IPS-18c (cell line): ENCODE data around the gene SLC34A3.

Source experiments
- H3K4me3 ChIP-seq: 2 replicates; pipeline ENCODE4 v1.7.0; 2013; ENCODE audit warnings: low read depth, mild to moderate bottlenecking, low read length, moderate library complexity; ENCODE audit not compliant: insufficient read depth
- H3K9me3 ChIP-seq: one replicate; pipeline ENCODE4 v1.6.1; 2013; ENCODE audit warnings: mild to moderate bottlenecking, low read length, moderate library complexity; ENCODE audit not compliant: control insufficient read depth, insufficient read depth

Gene SLC34A3

GRCh38 chr9:137192859-137193258 lies 37.8 kb upstream of the SLC34A3 start:
- H3K4me3 ChIP-seq = no peak overlapping the region
- H3K9me3 ChIP-seq = peaks cover 2% of the 10 kb centered on the region

GRCh38 chr9:137193771-137194170 lies 36.9 kb upstream of the SLC34A3 start:
- Histone ChIP-seq H3K9me3 (peaks cover 2% of the 10 kb centered on the region), H3K4me3 (no peak overlapping the region)

DNA sequence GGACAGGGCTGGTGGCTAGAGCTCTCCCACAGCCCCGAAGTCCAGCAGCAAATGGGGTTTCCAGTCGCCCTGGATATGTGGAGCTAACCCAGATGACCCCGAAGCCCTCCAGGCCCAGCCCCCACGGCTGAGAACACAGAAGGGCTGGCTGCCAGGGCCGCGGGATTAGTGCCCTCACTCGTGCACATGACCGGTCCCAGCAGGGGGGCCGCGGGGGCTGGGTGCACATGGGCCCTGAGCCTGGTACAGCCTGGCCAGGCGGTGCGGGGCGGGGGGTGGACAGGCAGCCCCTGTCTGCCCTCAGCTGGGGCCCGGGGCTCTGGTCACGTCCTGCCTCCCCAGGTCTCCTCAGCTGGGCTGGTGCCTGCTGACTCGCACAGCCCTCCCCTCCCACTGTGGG lies 36.3 kb upstream of the SLC34A3 start:
- Histone ChIP-seq H3K4me3 (no peak overlapping the region; the same call in 1 of the 2 replicates), H3K9me3 (peaks cover under 1% of the 10 kb centered on the region)

DNA sequence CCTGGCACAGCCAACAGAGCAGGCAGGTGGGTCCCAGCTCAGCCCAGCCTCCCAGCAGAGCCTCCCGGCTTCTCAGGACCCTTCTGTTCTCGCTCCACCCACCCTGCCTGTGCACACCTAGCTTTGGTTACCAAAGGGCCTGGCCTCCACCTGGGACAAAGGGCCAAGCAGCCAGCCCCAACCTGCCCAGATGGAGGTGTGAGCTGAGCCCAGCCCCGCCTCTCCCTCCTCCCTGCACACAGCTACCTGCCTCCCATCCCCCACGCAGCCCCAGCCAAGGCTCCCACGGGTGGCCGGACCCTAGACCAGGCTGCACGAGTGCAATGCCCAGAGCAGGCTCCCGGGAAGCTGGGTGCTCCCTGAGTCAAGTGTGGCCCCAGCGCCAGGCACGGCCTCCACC lies 35.8 kb upstream of the SLC34A3 start:
- H3K4me3 ChIP-seq = no peak overlapping the region
- no peaks in the 10 kb centered on the region for H3K9me3 ChIP-seq

- Histone ChIP-seq H3K9me3 (no peaks in the 10 kb centered on the region), H3K4me3 (no peak overlapping the region)
These were observed 35.0 kb upstream of the SLC34A3 start for GRCh38 chr9:137195525-137196220.

DNA sequence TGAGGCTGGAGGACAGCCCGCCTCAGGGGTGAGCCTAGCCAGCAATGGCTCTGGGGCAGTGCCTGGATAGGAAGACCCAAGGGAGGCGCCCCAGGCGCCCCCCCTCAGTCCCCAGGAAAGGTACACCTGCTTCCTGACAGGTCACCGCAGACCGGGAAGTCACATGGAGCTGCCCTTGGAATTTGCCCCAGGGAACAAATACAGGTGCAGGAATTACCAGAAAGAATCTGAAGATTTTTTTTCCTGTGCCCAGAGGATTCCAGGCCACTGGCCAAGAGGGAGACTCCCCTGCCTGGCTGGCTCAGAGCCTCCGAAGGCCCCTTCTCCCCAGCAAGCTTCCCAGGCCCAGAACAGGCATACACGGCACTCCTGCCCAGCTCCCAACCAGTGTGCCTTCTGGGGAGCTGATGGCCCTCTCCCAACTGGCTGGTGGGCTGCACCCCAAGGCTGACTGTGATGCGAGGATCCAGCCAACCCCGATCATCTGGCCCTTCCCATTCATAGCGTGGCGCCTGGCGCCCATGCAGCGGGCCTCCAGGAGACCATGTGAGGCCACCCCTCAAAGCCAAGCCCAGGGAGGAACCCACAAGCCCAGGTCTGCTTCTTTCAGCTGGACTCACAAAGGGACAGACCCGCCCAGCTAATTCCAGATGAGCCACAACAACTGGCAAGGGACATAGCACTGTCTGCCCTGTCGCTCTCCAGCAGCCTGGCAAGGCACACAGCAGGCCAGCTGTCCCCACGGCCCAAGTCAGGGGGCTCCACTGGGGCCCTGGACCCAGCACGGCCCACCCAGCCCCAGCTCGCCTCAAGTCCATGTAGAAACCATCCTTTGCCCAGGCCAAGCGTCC lies 32.4 kb upstream of the SLC34A3 start:
- no peak overlapping the region; the same call in 1 of the 2 replicates for H3K4me3 ChIP-seq
- H3K9me3 ChIP-seq = no peaks in the 10 kb centered on the region

DNA sequence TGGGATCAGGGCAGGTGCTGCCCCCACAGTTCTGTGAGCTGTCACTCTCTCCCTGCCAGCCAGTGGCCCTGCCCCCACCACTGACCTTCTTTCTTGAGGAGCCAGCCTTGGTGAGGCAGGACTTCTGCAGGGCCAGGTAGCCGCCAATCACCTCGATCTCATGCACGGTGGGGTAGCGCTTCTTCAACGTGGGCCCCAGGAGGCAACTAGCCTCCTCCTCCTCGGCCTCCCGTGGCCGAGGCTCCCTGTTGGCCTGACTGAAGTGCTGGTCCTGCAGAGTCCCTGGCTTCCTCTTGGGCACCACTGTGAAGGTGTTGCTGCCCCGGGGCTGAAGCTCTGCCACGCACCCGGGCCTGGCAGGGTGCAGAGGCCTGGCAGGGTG lies 31.8 kb upstream of the SLC34A3 start:
- Histone ChIP-seq H3K4me3 (no peak overlapping the region; the same call in 1 of the 2 replicates), H3K9me3 (no peaks in the 10 kb centered on the region)

- no peaks in the 10 kb centered on the region for H3K9me3 ChIP-seq
- H3K4me3 ChIP-seq = peak overlapping the region; percentile 40
These were observed 31.1 kb upstream of the SLC34A3 start for GRCh38 chr9:137199411-137200121.

GRCh38 chr9:137200311-137201204 lies 30.1 kb upstream of the SLC34A3 start, which contains the start of gene TPRN:
Gene TPRN (minus strand): TSS chr9:137200741. CDS start chr9:137200711, 30 bp downstream.
- peak within 1 kb of the TSS; percentile 84 for H3K4me3 ChIP-seq
- no peaks in the 10 kb centered on the region for H3K9me3 ChIP-seq

DNA sequence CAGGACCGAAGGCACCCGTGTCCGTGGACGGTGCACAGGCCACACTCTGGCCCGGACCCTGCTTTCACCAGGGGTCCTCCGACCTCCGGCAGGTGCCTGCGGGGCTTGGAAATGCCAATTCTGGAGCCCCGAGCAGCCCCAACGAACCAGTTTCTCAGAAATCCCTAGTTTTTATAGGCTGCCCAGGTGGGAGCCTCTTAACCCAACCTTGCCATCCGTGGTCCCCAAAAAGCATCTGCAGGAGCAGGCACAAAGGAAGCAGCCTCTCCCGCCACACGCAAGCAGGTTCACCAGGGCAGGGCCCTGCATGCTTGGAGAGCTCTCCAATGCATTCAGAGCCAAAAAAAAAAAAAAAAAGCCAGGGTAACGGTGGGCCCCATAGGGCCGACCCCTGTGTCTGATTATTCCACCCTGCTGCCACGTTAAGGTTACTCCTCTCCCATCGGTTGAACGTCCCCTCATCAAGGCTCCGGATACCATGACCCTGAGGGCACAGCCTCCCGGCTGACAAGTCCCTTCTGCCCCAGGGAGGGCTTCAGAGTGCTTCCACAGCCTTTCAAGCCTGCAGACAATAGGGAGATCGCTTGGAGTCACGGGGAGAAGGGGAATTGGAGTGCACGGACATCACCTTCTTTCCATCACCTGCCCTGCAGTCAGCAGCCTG lies 29.4 kb upstream of the SLC34A3 start:
- H3K9me3 ChIP-seq = no peaks in the 10 kb centered on the region
- peak overlapping the region; percentile 84 for H3K4me3 ChIP-seq

- H3K9me3 ChIP-seq = no peaks in the 10 kb centered on the region
- no peak overlapping the region for H3K4me3 ChIP-seq
These were observed 27.7 kb upstream of the SLC34A3 start for GRCh38 chr9:137202966-137203365.

GRCh38 chr9:137204731-137205125 lies 26.0 kb upstream of the SLC34A3 start:
- H3K4me3 ChIP-seq = peak overlapping the region; percentile 68
- no peaks in the 10 kb centered on the region for H3K9me3 ChIP-seq

- Histone ChIP-seq H3K9me3 (no peaks in the 10 kb centered on the region), H3K4me3 (peak within 1 kb of the TSS; percentile 68)
These were observed 25.3 kb upstream of the SLC34A3 start, which contains the start of the genes NDOR1 and TMEM203 for GRCh38 chr9:137205126-137206069. Gene NDOR1 (plus strand): TSS chr9:137205700. CDS start chr9:137205778, 78 bp downstream. Gene TMEM203 (minus strand): TSS chr9:137205648. CDS start chr9:137205414, 234 bp downstream.

DNA sequence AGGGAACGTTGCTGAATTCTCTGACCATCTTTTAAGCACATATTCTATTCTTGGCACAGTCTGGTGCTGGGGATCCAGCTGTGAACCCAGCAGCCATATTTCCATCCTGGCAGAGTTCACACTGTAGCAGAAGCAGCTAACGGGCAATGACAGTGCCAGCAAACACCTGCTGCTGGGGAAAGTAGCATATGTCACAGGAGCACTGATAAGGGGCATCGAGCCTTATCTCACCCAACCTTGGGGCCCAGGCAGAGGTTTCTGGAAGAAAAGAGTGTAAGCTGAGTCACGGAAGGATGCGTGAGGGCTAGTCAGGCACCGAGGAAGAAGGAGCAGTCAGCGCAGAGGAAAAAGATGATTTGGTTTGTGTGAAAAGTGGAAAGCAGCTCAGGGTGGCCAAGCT lies 24.1 kb upstream of the SLC34A3 start:
- no peaks in the 10 kb centered on the region for H3K9me3 ChIP-seq
- peak overlapping the region; percentile 68 for H3K4me3 ChIP-seq

- H3K9me3 ChIP-seq = peaks cover 2% of the 10 kb centered on the region
- H3K4me3 ChIP-seq = no peak overlapping the region
These were observed 19.2 kb upstream of the SLC34A3 start for GRCh38 chr9:137211532-137211931.
